K562 (cell line): ENCODE data around the gene PDE2A.

ENCODE experiments used
- POLR2A ChIP-seq: fragments of 450-650 bp; conservative IDR thresholded peaks from 2 replicates; pipeline ENCODE4 v1.6.1; 2016
- RAD21 ChIP-seq, 2 experiments: fragments of 250-450 bp in 1 of 2; fragments of 450-650 bp in 1 of 2; sonication (Bioruptor Pico) in 1 of 2; formaldehyde crosslinking in 1 of 2; IDR thresholded peaks in 1 of 2; conservative IDR thresholded peaks in 1 of 2; 2 replicates each; pipeline versions ENCODE4 v1.4.0 to v1.8.0; 2020 to 2022; ENCODE audit warnings: mild to moderate bottlenecking in 2 of 2, moderate library complexity in 1 of 2
- SRSF1 ChIP-seq: fragments of 200-400 bp; formaldehyde crosslinking; IDR thresholded peaks from 2 replicates; pipeline ENCODE4 v1.6.1; 2017; ENCODE audit warnings: mild to moderate bottlenecking, low read depth, low read length, moderate library complexity
- TAF1 ChIP-seq: IDR thresholded peaks from 2 replicates; pipeline ENCODE4 v1.6.1; 2011; ENCODE audit warnings: mild to moderate bottlenecking, low read length, moderate library complexity; ENCODE audit not compliant: insufficient read depth, control insufficient read depth, severe bottlenecking; ENCODE audit errors: extremely low read depth
- ZBTB8A ChIP-seq: fragments of 450-650 bp; IDR thresholded peaks from 2 replicates; pipeline ENCODE4 v1.6.1; 2018; ENCODE audit warnings: mild to moderate bottlenecking, moderate library complexity; ENCODE audit not compliant: partially characterized antibody
- TF ChIP-seq, protein P1 (sequence below), 3 experiments: IDR thresholded peaks in 2 of 3; conservative IDR thresholded peaks in 1 of 3; 2 replicates each; pipeline ENCODE4 v1.5.1; 2011 to 2012; ENCODE audit warnings: low read length in 3 of 3, mild to moderate bottlenecking in 3 of 3, control low read depth in 2 of 3, improper control_type of control experiment in 1 of 3, inconsistent platforms in 1 of 3, low read depth in 1 of 3, mixed read lengths in 1 of 3, moderate library complexity in 1 of 3; ENCODE audit not compliant: insufficient read depth in 2 of 3

DNA sequence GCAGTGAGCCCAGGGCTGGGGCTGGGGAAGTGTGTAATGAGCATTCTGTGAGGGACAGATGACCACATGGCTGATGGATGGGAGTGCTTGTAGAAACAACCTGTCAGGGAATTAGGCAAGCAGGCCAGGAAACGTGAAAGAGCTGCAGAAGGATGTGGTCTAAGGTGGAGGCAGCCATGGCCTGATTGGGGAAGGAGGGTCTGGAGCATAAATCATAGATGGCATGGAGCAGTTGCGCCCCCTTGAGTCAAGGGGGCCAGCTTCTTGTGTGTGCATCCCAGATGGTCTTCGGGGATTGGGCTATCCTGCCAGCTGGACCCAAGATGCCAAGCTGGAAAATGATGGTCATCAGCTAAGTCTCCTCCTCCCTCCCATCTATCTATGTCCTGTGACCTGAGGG lies 120.5 kb downstream of the PDE2A start:
- TF ChIP-seq ZBTB8A (no peak), RAD21 (CRISPR knock-in tag; conservative IDR thresholded peaks at IDR 0.05 in 1 of 2, IDR thresholded peaks at IDR 0.05 in 1 of 2) (peak in 1 of 2 experiments; percentile 60; a peak in 2 of 4 replicates), SRSF1 (no peak), POLR2A (no peak), TAF1 (no peak)
- TF ChIP-seq, protein P1, sequence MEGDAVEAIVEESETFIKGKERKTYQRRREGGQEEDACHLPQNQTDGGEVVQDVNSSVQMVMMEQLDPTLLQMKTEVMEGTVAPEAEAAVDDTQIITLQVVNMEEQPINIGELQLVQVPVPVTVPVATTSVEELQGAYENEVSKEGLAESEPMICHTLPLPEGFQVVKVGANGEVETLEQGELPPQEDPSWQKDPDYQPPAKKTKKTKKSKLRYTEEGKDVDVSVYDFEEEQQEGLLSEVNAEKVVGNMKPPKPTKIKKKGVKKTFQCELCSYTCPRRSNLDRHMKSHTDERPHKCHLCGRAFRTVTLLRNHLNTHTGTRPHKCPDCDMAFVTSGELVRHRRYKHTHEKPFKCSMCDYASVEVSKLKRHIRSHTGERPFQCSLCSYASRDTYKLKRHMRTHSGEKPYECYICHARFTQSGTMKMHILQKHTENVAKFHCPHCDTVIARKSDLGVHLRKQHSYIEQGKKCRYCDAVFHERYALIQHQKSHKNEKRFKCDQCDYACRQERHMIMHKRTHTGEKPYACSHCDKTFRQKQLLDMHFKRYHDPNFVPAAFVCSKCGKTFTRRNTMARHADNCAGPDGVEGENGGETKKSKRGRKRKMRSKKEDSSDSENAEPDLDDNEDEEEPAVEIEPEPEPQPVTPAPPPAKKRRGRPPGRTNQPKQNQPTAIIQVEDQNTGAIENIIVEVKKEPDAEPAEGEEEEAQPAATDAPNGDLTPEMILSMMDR (IDR thresholded peaks at IDR 0.05 in 2 of 3, conservative IDR thresholded peaks at IDR 0.05 in 1 of 3; ENCODE audit: insufficient read depth in 2 of 3, low read depth in 1 of 3, low read length in 3 of 3) = peak; percentile 60 to 63 (median 60)
